Lower lobe of right lung (tissue), 2 donors: ENCODE measurements around the gene RAB27A. TPM values are rescaled to one million over a fixed set of nuclear protein-coding genes. Genes with fewer than 3 reads are reported as not detected.

Experiments used
- ATAC-seq, 2 donors: fragments of 200-7000 bp; cut with Tn5 transposase; one replicate each; pipeline ENCODE4 v1.9.1; 2020 to 2022; ENCODE audit warnings: mild to moderate bottlenecking in 2 of 2, moderate library complexity in 2 of 2
- DNase-seq: peaks from one replicate; pipeline ENCODE4 v3.0.0-alpha.2; 2020
- H3K27ac ChIP-seq: fragments of 200-600 bp; one replicate; pipeline ENCODE4 v1.8.0; 2022
- H3K27me3 ChIP-seq: fragments of 200-600 bp; one replicate; pipeline ENCODE4 v1.8.0; 2022; ENCODE audit warnings: low read depth
- H3K36me3 ChIP-seq: fragments of 200-600 bp; one replicate; pipeline ENCODE4 v1.8.0; 2022; ENCODE audit warnings: mild to moderate bottlenecking
- H3K4me1 ChIP-seq: fragments of 200-600 bp; one replicate; pipeline ENCODE4 v1.8.0; 2022
- H3K4me3 ChIP-seq: fragments of 200-600 bp; one replicate; pipeline ENCODE4 v1.8.0; 2022; ENCODE audit warnings: mild to moderate bottlenecking
- H3K9me3 ChIP-seq: fragments of 200-600 bp; one replicate; pipeline ENCODE4 v1.8.0; 2022
- intact Hi-C: fragments of 100-400 bp; cut with DNase I; formaldehyde crosslinking; loops from one replicate; pipeline ENCODE4 v1.11.0; 2022
- total RNA-seq: library from RNA; stranded (reverse); fragmentation: NEBNext Ultra II Directional; extraction: Animal tissue kit (Norgen Biotek cat#: 25700); gene quantifications from one replicate; pipeline ENCODE4 v1.2.1, GENCODE V29; 2021
- TF ChIP-seq, protein P1 (sequence below): fragments of 200-600 bp; IDR thresholded peaks from one replicate; pipeline ENCODE4 v1.8.0; 2022; ENCODE audit warnings: antibody characterized with exemption, mild to moderate bottlenecking
- donor health status: DM: no; HTN: yes; CAD: no; lungs with severe emphysema.

RAB27A gene
- total RNA-seq, 1 donor from 2014 or later = 63.4 TPM

DNA sequence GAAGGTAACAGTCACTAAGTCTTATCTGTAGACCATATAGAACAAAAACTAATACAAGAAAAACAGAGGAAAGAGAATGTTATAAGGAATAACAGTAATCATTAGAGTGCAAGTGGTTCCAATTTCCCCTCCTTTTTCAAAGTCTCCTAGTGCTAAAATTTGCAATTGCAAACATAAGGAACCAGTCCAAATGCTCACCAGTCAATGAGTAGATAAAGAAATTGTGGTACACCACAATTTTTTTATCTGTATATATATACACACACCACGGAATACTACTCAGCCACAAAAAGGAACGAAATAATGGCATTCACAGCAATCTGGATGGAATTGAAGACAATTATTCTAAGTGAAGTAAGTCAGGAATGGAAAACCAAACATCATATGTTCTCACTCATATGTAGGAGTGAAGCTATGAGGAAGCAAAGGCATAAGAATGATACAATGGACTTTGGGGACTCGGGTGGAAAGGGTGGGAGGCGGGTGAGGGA is 54.0 kb downstream of the RAB27A start:
- Histone ChIP-seq H3K36me3 (peaks cover 11% of the 10 kb centered on the region), H3K4me3 (no peak overlapping the region), H3K9me3 (no peaks in the 10 kb centered on the region), H3K4me1 (peaks cover 11% of the 10 kb centered on the region), H3K27ac (no peak overlapping the region), H3K27me3 (no peaks in the 10 kb centered on the region)
- DNase-seq (no peak), ATAC-seq (no peak)
- TF ChIP-seq, protein P1, sequence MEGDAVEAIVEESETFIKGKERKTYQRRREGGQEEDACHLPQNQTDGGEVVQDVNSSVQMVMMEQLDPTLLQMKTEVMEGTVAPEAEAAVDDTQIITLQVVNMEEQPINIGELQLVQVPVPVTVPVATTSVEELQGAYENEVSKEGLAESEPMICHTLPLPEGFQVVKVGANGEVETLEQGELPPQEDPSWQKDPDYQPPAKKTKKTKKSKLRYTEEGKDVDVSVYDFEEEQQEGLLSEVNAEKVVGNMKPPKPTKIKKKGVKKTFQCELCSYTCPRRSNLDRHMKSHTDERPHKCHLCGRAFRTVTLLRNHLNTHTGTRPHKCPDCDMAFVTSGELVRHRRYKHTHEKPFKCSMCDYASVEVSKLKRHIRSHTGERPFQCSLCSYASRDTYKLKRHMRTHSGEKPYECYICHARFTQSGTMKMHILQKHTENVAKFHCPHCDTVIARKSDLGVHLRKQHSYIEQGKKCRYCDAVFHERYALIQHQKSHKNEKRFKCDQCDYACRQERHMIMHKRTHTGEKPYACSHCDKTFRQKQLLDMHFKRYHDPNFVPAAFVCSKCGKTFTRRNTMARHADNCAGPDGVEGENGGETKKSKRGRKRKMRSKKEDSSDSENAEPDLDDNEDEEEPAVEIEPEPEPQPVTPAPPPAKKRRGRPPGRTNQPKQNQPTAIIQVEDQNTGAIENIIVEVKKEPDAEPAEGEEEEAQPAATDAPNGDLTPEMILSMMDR = no peak
- intact Hi-C loops = no loop called here

DNA sequence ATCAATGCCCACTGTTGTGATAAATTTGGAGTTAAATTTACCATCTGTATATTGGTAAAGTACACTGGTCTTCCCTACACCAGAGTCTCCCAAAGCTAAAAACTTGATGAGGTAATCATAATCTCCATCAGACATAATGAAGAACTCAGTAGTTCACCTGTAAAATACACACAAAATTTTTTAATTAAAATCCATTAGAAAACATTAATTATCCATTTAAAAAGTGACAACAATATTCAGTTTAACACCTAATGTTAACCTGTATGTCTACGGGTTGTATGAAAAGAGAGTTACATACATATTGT is 54.9 kb downstream of the RAB27A start:
- no peak for DNase-seq
- H3K36me3 ChIP-seq = peaks cover 15% of the 10 kb centered on the region
- no peaks in the 10 kb centered on the region for H3K27me3 ChIP-seq
- intact Hi-C loops = no loop called here
- no peak overlapping the region for H3K27ac ChIP-seq
- no peaks in the 10 kb centered on the region for H3K9me3 ChIP-seq
- peaks cover 5% of the 10 kb centered on the region for H3K4me1 ChIP-seq
- TF ChIP-seq, protein P1 = no peak
- ATAC-seq = no peak
- H3K4me3 ChIP-seq = no peak overlapping the region

DNA sequence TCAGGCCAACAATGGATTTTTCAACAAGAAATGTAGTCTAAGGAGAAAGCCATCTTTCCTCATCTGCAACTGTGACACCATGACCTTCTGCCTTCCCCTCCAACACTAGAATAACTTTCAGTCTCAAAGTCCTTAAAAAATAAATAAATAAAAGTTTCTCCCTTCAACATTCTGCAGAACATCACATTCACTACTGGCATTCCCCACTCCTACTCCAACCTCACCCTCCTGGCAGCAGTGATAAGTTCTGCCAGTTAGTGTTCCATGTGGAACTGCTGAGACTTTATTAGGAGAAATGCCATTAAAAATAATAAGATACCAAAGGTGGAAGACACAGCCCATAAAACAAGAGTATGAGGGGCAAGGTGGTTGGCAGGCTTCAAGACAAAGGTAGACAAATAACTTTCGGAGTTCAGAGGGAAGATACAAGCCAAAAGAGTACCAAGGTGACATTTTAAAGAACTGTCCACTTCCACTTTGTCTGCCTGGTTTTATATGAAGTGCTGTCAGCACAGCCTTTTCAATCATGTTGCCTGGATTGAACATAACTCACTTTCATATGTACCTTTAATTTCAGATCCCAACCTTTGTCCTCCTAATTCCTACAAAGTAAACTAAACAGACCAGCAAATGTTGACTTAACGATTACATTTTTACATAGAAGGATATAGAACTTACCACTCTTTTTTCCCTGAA is 55.4 kb downstream of the RAB27A start:
- TF ChIP-seq, protein P1 = no peak
- no peaks in the 10 kb centered on the region for H3K27me3 ChIP-seq
- no peaks in the 10 kb centered on the region for H3K9me3 ChIP-seq
- peaks cover 15% of the 10 kb centered on the region for H3K36me3 ChIP-seq
- ATAC-seq (no peak), DNase-seq (no peak)
- intact Hi-C loops = no loop called here
- no peaks in the 10 kb centered on the region for H3K4me1 ChIP-seq
- H3K4me3 ChIP-seq = no peak overlapping the region
- H3K27ac ChIP-seq = no peak overlapping the region

DNA sequence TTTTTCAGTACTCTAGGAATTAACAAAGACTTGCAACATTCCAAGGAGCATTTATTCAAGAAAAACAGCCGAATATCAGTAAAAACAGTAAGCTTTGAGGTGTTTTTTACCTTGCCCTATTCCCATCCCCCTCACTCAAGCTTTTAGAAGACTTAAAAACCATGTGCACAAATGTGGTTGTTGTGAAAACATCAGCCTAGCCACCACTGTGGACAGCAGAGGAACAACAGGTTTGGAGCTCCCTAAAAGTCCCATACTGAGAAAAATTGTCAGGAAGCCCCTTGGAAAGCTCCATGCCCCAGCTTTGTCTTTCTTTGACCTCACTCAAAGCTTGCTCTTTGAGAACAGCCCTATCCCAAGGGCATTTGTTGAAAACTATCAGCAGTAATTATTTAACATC is 58.2 kb downstream of the RAB27A start:
- TF ChIP-seq, protein P1 = no peak
- H3K4me1 ChIP-seq = no peaks in the 10 kb centered on the region
- ATAC-seq = no peak

DNA sequence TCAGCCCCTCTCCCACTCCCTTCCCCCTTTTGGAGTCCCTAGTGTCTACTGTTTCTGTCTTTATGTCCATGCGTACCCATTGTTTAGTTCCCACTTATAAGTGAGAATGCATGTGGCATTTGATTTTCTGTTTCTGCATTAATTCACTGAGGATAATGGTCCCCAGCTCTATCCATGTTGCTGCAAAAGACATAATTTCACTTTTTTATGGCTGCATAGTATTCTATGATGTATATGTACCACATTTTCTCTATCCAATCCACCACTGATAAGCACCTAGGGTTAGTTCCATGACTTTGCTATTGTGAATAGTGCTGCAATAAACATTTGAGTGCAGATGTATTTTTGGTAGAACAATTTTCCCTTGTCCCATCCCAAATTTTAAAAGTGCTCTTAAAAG is 58.7 kb downstream of the RAB27A start:
- Histone ChIP-seq H3K4me3 (no peak overlapping the region), H3K9me3 (no peaks in the 10 kb centered on the region), H3K36me3 (peaks cover 22% of the 10 kb centered on the region), H3K27me3 (no peaks in the 10 kb centered on the region), H3K27ac (no peak overlapping the region), H3K4me1 (no peaks in the 10 kb centered on the region)
- intact Hi-C loops = no loop called here
- TF ChIP-seq, protein P1 = no peak
- DNase-seq (no peak), ATAC-seq (no peak)

More for the DNA sequence above, 58.2 kb downstream of the RAB27A start:
- Histone ChIP-seq H3K9me3 (no peaks in the 10 kb centered on the region), H3K27ac (no peak overlapping the region), H3K4me3 (no peak overlapping the region), H3K36me3 (peaks cover 22% of the 10 kb centered on the region), H3K27me3 (no peaks in the 10 kb centered on the region)
- DNase-seq = no peak
- intact Hi-C loops = no loop called here
